ENCODE measurements around the gene OBSCN.

Gene OBSCN

DNA sequence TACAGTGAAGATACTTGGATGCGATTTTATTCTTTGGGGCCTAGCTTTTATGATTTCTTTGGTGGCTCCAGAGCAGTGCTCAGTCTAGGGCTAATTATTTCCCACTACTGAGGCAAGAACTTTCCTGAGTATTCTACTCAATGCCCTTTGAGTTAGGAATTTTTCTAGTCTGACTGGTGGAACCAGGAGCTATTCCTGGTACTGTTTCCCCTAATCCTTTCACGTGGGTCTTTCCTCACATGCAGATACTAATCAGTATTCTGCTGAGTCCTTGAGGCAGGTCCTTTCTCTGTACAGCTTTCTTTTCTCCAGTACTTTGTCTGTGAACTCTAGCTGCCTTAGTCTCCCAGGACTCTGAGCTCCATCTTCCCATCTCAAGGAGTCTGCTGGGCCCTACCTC lies 122.0 kb downstream of the OBSCN start:
- no peak for DNase-seq (ENCODE audit: low read depth)

DNA sequence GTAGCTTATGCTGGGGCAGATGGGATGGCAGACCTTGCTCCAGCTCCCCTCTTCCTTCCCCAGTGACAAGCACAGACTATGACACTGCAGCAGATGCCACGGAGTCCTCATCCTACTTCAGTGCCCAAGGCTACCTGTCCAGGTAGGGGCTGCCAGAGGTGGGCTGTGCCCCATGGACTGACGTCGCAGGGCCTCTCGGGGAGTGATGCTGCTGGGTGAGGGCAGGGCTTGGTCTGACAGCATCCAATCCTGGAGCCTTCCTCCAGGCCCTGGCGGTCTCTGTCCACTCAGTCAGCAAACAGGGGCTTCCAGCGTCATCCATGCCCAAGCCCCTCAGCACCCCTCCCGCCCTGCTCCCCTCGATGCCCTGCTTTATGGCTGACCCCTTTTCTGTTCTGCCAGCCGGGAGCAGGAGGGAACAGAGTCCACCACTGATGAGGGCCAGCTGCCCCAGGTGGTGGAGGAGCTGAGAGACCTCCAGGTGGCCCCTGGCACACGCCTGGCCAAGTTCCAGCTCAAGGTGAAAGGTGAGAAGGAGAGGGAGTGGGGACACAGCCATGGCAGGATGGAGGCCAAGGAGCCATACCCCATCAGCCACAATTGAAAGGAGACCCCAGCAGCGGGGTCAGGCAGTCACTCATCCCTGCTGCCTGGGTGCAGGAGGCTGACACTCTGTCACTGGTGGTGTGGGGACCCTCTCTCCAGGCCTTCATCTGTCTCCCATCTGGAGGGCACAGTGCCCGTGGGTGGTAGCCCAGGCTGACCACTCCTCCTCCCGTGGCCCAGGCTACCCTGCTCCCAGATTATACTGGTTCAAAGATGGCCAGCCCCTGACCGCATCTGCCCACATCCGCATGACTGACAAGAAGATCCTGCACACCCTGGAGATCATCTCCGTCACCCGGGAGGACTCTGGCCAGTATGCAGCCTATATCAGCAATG lies 125.2 kb downstream of the OBSCN start:
- DNase-seq (ENCODE audit: low read depth), result no peak

DNA sequence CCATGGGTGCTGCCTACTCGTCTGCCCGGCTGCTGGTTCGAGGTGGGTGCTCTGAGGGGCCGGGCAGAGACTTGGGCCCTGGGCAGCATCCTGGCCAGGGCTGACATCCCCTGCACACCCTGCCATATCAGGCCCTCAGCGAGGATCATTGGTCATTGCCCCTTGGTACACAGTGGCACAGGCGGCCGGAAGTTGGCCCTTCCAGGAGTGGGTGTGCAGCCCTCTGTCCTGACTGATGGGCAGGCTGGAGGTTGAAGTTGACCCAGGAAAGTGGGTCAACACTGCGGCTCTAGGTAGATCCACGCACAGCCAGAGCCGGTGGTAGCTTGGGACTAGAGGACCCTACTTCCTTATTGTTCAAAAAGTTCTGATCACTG lies 125.9 kb downstream of the OBSCN start:
- DNase-seq (ENCODE audit: low read depth), result no peak

DNA sequence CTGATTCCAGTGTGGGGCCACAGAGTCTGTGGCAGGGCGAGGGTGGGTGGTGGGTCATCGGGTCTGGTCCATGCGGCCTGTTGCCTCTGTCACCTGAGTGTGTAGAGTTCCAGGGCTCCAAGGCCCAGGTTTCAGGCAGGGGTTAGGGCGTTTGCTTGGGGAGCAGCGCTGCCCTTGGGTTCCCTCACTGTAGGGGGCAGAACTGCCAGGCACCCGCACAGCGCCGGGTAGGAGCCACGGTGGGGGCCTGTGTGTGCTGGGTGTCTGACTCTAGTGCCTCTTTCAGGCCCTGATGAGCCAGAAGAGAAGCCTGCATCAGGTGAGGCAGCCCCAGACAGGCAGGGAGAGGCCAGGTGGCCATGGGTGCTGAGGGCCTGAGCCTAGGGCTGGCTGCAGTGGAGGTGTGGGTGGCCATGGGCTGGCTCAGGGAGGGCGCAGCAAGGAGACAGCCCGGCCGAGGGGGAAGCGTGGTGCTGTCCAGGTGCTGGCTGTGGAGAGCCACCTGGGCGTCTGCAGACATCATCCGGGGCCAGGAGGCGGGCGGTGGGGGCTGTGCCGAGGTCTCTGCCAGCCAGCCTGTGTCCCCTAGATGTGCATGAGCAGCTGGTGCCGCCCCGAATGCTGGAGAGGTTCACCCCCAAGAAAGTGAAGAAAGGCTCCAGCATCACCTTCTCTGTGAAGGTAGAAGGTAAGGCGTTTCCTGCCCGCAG lies 126.5 kb downstream of the OBSCN start:
- DNase-seq (ENCODE audit: low read depth), result no peak

DNA sequence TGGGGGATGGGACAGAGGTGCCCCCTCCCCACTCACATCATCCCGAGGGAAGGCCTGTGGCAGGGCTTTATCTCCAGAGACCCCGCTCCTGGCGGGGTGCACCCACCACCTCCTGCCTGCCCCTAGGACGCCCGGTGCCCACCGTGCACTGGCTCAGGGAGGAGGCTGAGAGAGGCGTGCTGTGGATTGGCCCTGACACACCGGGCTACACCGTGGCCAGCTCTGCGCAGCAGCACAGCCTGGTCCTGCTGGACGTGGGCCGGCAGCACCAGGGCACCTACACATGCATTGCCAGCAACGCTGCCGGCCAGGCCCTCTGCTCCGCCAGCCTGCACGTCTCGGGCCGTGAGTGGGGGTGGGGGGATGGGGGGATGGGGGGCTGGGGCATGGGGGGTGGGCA lies 127.1 kb downstream of the OBSCN start:
- DNase-seq (ENCODE audit: low read depth), result no peak

DNA sequence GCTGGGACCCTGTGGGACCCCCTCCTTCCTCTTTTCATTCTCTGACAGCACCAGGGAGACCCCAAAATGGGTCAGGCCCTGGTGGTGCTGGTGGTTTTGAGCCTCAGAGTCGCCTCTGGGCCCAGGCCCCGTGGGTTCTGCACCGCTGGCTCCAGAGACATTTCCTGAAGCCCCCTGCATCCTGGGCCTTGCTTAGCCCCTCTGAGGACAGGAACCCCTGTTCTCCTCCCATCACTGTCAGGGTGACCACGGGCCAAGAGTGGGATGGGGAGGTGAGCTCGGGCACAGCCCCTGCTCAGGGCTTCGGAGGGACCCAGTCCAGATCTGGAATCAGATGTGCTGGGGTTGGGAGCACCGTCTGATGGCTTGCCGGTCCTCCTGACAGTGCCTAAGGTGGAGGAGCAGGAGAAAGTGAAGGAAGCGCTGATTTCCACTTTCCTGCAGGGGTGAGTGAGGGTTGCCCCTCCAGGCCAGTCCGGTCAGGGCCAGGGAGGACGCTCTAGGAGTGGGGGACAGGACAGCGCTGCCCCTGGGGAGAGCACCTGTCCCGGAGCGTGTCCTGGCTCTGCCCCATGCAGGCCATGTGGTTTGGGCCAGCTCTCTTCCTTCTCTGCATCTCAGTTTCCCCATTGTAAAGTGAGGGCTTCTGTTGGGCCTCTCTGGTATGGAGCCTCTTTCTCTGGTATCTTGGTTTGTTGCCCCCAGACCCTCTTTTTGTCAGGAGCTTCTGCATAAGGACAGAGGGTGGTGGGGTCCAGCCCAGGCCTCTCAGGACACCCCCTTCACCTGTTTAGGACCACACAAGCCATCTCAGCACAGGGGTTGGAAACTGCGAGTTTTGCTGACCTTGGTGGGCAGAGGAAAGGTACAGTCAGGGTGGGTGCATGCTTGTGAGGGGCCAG lies 127.8 kb downstream of the OBSCN start:
- DNase-seq (ENCODE audit: low read depth), result no peak

DNA sequence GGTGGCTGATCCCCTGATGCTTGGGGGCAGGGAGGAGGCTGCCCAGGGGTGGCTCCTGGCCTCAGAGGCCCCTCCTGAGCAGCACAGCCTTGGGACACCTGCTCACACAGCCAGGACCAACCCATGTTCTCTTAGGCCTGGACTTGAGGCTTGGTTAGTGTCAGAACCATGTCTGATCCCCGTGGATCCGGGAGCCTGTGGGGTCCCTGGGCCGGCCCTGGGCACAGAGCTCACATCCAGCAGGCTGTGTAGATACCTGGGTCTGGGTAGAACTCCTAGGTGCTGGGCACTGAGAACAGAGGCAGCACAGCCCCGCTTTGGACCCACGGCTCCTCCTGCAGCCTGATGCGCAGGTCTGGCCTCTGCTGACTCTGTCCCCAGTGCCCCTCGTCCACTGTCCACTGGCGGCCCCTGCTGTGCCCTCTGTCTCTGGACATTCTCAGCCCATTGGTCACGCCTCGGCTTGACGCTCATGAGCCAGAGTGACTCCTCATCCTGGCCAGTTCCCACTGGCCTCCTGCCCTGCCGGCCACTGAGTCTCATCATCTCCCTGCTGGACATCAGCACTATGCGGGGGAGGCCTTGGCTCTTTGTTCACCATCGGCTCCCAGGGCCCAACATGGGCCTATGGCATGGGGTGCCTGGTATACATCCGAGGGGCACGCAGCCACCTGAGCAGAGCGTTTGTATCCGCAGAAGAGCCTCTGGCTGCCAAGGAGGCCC lies 128.6 kb downstream of the OBSCN start:
- DNase-seq (ENCODE audit: low read depth), result no peak

DNA sequence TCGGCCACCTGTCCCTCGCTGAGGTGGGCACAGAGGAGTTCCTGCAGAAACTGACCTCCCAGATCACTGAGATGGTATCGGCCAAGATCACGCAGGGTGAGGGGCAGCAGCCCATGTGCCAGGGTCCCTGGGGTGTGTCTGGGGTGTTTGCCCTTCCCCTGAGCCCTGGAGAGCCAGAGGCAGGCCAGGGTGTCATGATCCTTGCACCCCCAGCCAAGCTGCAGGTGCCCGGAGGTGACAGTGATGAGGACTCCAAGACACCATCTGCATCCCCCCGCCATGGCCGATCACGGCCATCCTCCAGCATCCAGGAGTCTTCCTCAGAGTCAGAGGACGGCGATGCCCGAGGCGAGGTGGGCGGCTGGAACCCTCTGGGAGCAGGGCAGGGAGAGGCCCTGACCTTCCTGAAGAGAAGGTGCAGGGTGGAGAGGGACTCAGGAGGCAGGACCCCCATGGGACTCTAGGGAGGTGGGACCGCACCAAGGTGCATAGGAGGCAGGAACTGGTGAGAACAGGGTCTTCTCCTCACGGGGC lies 129.3 kb downstream of the OBSCN start:
- DNase-seq (ENCODE audit: low read depth), result no peak

DNA sequence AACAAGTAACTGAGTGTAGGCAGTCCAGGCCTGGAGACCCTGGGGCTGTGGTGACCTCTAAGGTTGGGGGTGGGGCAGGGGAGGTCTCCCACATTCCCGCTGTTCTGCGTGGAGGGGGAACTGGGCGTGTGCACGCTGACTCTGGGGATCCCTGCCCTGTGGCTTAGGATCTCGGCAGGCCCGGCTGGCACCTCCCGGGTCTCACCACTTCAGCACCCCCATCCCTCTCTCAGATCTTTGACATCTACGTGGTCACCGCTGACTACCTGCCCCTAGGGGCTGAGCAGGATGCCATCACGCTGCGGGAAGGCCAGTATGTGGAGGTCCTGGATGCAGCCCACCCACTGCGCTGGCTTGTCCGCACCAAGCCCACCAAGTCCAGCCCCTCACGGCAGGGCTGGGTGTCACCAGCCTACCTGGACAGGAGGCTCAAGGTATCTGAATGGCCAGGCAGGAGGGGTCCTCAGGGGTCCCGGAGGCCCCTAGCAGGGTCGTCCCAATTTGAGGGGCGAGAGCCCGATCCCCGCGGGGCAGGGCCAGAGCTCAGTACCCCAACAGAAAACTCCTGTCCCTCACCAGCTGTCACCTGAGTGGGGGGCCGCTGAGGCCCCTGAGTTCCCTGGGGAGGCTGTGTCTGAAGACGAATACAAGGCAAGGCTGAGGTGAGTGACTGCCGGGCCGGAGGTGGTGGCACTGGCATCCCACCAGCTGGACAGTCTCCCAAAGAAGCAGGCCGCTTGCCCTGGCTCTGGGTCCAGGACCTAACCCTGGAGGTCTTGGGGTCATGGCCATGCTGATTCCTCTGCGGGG lies 130.1 kb downstream of the OBSCN start:
- no peak for DNase-seq (ENCODE audit: low read depth)

DNA sequence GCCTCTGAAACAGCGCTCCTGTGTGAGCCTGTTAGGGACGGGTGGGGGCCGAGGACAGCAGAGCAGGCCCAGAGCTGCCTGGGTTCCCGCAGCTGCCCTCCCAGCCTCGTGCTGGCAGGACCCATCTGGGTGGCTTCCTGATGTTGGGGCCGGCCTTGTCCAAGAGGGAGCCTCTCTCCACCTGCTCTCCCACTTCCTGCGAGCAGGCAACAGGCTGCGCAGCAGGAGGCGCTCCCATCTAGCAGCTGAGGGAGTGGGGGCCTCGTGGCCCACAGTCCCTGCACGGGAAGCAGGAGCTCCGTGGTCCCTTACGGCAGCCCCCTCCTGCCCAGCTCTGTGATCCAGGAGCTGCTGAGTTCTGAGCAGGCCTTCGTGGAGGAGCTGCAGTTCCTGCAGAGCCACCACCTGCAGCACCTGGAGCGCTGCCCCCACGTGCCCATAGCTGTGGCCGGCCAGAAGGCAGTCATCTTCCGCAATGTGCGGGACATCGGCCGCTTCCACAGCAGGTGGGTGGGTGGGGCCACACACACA lies 130.7 kb downstream of the OBSCN start:
- no peak for DNase-seq (ENCODE audit: low read depth)

DNA sequence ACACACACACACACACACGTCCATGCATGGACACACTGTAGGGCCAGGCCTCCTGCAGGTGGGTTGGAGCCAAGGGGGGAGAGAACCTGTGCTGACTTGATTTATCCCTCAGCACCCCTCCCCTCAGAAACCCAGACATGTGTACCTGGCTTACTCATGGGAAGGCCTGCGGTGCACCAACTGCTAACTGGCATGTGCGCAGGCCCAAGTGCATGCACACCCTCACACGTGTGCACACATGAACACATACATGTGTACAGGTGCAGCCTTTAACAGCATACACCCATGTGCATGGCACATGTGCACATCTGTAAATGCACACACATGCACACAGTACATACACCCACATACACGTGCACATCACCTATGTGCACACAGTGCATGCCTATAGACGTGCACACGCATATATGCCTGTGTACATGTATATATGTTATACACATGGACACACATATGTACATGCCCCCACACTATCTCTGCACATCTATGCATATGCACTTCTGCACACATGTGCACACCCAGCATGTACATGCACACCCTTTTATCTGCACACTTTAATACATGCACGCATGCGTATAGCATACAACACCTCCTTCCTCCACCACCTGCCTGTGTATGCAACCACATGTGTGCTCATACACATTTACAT lies 131.3 kb downstream of the OBSCN start:
- DNase-seq (ENCODE audit: low read depth), result no peak

DNA sequence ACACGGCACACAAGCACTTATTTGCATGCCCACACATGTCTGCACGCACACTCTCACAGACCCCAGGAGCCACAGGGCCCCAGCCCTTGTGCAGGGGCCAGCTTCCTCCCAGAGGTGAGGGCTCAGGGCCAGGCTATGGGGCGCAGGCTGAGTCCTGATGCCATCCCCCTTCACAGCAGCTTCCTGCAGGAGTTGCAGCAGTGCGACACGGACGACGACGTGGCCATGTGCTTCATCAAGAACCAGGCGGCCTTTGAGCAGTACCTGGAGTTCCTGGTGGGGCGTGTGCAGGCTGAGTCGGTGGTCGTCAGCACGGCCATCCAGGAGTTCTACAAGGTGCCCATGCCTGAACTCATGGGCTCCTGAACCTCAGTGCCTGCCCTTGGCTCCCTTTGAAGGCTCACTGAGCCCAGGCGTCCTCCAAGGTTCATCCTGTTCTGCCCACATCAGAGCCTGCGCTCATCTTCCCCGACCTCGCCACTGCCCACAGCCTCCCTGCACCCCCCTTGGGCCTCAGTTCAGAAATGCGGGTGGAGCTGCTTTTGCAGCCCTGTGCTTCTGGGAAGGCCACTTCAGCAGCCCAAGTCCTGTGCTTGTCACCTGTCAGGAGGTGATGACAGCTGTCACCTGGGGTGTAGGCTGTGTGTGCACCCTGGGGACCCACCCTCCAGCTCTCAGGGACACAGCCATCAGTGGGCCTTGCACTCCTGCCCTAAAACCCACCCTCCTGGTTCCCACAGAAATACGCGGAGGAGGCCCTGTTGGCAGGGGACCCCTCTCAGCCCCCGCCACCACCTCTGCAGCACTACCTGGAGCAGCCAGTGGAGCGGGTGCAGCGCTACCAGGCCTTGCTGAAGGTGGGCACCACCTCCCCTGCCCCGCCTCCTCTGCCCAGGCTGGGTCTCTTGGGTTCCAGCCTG lies 132.2 kb downstream of the OBSCN start:
- no peak for DNase-seq (ENCODE audit: low read depth)

DNA sequence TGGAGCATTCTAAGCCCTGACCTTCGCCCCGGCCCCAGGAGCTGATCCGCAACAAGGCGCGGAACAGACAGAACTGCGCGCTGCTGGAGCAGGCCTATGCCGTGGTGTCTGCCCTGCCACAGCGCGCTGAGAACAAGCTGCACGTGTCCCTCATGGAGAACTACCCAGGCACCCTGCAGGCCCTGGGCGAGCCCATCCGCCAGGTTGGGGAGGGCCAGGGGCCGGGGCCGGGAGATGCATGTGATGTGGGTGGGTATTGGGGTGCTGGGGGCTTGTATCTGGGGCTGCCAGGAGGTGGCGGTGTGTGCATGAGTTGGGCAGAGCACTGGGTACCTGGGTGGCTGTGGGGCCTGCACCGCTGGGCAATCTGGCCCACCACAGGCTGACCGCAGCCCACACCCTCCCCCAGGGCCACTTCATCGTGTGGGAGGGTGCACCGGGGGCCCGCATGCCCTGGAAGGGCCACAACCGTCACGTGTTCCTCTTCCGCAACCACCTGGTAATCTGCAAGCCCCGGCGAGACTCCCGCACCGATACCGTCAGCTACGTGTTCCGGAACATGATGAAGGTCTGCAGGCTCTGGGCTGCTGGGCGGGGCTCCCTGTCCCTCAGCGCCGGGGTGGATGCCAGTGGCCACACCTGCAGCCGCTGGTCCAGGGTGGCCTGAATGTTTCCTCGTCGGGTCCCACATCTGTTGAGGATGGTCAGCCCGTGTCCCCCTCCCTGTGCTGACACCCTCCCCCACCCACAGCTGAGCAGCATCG lies 133.0 kb downstream of the OBSCN start:
- DNase-seq (ENCODE audit: low read depth), result no peak

DNA sequence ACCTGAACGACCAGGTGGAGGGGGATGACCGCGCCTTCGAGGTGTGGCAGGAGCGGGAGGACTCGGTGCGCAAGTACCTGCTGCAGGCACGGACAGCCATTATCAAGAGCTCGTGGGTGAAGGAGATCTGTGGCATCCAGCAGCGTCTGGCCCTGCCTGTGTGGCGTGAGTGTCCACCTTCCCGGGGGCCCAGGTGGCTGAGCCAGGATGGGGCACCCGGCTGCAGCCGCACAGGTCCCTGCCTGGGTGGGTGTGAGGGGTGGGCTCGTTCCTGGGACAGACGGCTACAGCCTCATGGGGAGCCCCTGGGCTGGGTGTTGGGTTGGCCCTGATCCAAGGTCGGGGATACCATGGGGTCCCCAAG lies 133.6 kb downstream of the OBSCN start:
- DNase-seq (ENCODE audit: low read depth), result no peak

DNA sequence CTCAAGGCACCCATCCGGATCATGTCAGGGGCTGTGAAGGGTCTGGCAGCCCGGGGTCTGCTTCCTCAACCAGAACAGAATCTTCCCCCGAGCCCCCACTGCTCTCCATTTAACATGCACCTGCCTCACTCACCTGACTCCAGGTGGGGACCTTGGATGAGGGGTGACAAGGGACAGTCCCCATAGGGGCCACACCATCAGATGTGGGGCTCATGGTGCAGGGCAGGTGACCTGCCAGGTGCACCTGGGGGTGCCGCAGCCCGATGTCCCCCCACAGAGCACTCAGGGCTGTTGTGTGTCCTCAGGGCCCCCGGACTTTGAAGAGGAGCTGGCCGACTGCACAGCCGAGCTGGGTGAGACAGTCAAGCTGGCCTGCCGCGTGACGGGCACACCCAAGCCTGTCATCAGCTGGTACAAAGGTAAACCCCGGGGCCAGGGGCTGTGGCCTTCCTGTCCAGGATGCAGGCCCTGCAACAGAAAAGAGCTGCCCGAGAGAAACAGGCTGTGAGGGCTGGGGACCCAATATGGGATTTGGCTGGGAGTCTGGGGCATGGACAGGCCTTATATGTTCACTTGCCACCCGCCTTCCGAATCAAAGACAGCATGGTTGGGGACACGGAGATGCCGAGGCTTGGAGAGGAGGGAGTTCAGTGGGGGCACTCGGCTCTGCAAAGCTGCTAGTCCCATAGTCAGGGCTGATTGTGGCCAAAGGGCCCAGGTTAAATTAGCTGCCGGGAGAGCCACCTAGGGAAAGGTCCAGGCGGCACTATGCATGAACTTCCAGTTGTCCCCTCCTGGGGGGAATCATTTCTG lies 134.2 kb downstream of the OBSCN start:
- DNase-seq (ENCODE audit: low read depth), result no peak

DNA sequence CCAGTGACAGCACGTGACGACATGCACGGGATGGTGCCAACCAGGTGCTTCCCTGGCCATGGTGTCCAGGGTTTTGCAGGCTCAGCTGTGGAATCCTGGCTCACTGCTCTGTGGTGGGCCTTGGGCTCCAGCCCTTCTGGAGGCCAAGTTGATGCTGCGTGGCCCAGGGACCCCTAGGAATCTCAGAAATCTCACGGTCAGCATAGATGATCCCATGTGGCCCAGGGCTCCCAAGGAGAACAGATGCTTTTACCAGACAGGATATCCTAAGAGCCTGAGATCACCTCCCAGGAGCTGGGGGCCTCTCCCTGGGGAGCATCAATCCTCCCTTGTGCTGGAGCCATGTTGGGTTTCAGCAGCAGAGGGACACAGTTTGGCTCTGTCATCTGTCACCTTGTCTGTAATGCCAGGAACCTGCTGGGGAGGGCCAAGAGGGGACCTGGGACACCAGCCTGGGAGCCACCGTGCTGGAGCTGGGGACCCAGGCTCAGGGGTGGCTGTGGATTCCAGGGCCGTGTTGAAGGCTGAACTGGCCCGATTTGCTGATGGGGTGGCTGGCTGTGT lies 134.9 kb downstream of the OBSCN start:
- no peak for DNase-seq (ENCODE audit: low read depth)

DNA sequence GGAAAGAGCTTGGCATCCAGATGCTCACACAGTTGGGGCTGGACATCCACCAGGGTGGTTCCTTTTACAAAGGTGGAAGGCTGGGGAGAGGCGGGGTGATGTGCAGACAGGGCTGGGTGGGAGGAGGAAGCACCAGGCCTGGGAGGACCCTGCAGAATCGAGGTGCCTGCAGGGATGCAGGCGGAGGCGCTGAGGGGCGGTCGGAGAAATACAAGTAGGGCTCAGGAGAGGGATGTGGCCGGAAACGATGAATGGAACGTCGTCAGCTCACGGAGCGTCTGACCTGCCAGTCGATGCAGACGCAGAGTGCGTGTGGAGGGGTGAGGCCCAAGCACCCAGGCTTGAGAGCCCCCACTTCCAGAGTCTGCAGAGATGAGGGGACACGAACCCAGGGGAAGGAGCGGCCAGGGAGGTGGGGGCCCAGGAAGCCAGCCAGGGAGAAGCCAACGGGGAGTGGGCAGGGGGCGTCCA lies 135.4 kb downstream of the OBSCN start:
- DNase-seq (ENCODE audit: low read depth), result no peak
